GM18519 (cell line): ENCODE results near the gene TOPBP1.
A peak's percentile ranks its signal among the peaks of the same experiment; 100 is the strongest.

ENCODE experiments used
- ATAC-seq: cut with Tn5 transposase; IDR thresholded peaks from one replicate; pipeline ENCODE4 v1.9.1; 2021; ENCODE audit warnings: mild to moderate bottlenecking, moderate library complexity; ENCODE audit not compliant: unreplicated experiment, low FRiP score

Gene TOPBP1

GRCh38 chr3:133620066-133620784 lies 41.5 kb downstream of the TOPBP1 start:
- ATAC-seq, result peak; percentile 99

- no peak for ATAC-seq
These were observed 50.2 kb downstream of the TOPBP1 start for GRCh38 chr3:133611534-133611933.

- no peak for ATAC-seq
These were observed 51.7 kb downstream of the TOPBP1 start for GRCh38 chr3:133610031-133610430.

- ATAC-seq, result no peak
These were observed 53.4 kb downstream of the TOPBP1 start for GRCh38 chr3:133608388-133608787.

- ATAC-seq, result no peak
These were observed 53.9 kb downstream of the TOPBP1 start for GRCh38 chr3:133607816-133608215.

GRCh38 chr3:133606902-133607301 lies 54.8 kb downstream of the TOPBP1 start:
- no peak for ATAC-seq

GRCh38 chr3:133606342-133606741 lies 55.4 kb downstream of the TOPBP1 start:
- no peak for ATAC-seq

- ATAC-seq, result no peak
These were observed 61.1 kb downstream of the TOPBP1 start for GRCh38 chr3:133600572-133601081.

- ATAC-seq, result no peak
These were observed 62.5 kb downstream of the TOPBP1 start for GRCh38 chr3:133599280-133599679.

GRCh38 chr3:133598405-133598804 lies 63.3 kb downstream of the TOPBP1 start:
- ATAC-seq, result no peak

- no peak for ATAC-seq
These were observed 66.4 kb downstream of the TOPBP1 start for GRCh38 chr3:133595341-133595740.

- no peak for ATAC-seq
These were observed 68.5 kb downstream of the TOPBP1 start for GRCh38 chr3:133593243-133593642.

GRCh38 chr3:133592843-133593242 lies 68.9 kb downstream of the TOPBP1 start:
- no peak for ATAC-seq

- no peak for ATAC-seq
These were observed 70.4 kb downstream of the TOPBP1 start for GRCh38 chr3:133591271-133591742.

GRCh38 chr3:133589503-133589902 lies 72.2 kb downstream of the TOPBP1 start:
- ATAC-seq, result no peak

GRCh38 chr3:133588784-133589465 lies 72.8 kb downstream of the TOPBP1 start:
- ATAC-seq, result no peak

GRCh38 chr3:133588035-133588434 lies 73.7 kb downstream of the TOPBP1 start:
- ATAC-seq, result no peak

GRCh38 chr3:133583396-133583795 lies 78.3 kb downstream of the TOPBP1 start:
- ATAC-seq, result no peak

- no peak for ATAC-seq
These were observed 83.1 kb downstream of the TOPBP1 start for GRCh38 chr3:133578548-133579191.

- ATAC-seq, result no peak
These were observed 85.6 kb downstream of the TOPBP1 start for GRCh38 chr3:133576169-133576568.

- ATAC-seq, result no peak
These were observed 86.7 kb downstream of the TOPBP1 start for GRCh38 chr3:133575086-133575485.
